Measurements from ENCODE around the gene RASSF10. TPM values are rescaled to one million over a fixed set of nuclear protein-coding genes. Genes with fewer than 3 reads are reported as not detected.

The RASSF10 gene
- total RNA-seq, 2 donors from 2014 or later, result not detected

DNA sequence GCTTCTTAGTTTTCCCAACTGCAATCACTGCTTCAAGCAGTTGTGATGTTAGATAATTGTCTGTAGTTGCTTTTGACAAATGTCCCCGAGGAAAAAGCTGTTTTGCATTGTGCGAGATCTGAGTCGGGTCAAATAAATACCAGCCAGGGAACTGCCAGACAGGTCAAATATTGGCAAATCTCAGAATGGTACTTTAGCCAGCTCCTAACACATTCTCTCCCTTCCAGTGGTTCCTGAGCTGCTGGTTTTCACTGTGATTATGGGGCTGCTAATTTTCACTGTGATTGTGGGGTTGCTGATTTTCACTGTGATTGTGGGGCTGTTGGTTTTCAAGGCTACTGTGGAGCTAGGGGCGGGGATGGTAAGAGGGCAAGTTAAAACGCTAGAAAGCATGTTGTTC, 14.3 kb downstream of the RASSF10 start:
- Histone ChIP-seq H3K36me3 (no peaks in the 10 kb centered on the region), H3K4me3 (no peak overlapping the region), H3K9me3 (no peaks in the 10 kb centered on the region), H3K4me1 (ENCODE audit: control insufficient read depth in 1 of 2, low read depth in 2 of 2) (no peaks in the 10 kb centered on the region), H3K27ac (no peak overlapping the region), H3K27me3 (replicated peaks; ENCODE audit: insufficient read depth) (no peaks in the 10 kb centered on the region)
- TF ChIP-seq CTCF (IDR thresholded peaks at IDR 0.05), result no peak
- ATAC-seq (ENCODE audit: insufficient number of reproducible peaks, low FRiP score, low read depth) (no peak), DNase-seq (ENCODE audit: low spot score) (no peak)

DNA sequence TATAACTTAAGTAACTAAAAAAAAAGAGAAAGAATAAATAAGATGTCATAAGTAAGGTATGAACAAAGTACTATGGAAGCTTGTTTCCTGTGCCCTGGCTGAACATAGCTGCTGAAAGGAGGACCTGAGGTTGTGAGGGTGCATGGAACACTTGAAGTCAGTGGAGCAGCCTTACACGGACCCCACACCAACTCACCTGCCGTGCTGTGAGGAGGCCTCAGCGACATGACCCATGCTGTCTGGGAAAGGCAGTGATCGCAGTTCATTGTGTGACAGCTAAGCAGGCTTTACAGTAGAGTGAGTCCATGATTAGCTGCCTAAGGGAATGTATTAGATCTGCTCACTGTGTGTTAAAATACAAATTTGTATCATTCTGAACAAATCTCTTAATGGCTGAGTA, 17.6 kb downstream of the RASSF10 start:
- no peaks in the 10 kb centered on the region for H3K4me1 ChIP-seq (ENCODE audit: control insufficient read depth in 1 of 2, low read depth in 2 of 2)
- no peaks in the 10 kb centered on the region for H3K27me3 ChIP-seq (replicated peaks; ENCODE audit: insufficient read depth)
- H3K36me3 ChIP-seq, result no peaks in the 10 kb centered on the region
- DNase-seq (ENCODE audit: low spot score), result no peak
- no peak overlapping the region for H3K27ac ChIP-seq
- no peaks in the 10 kb centered on the region for H3K9me3 ChIP-seq
- TF ChIP-seq CTCF (IDR thresholded peaks at IDR 0.05), result no peak
- H3K4me3 ChIP-seq, result no peak overlapping the region
- no peak for ATAC-seq (ENCODE audit: insufficient number of reproducible peaks, low FRiP score, low read depth)

DNA sequence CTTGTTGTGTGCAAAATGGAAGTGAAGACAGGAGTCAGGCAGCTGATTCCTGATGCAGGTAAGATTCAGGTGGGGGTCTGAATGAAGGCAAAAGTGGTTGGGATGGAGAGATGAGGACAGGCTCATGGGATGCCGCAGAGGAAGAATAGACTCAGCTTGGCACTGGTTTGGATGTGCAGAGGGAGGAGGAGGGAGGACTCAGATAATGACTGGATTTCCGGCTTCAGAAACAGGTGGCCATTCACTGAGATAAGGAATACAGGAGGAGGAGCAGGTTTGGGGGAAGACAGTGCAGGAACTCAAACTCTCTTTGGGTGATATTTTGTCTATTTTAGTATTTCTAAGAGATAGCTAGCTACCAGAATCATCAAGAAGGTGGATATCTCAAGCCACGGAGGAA, 19.2 kb downstream of the RASSF10 start:
- ATAC-seq (ENCODE audit: insufficient number of reproducible peaks, low FRiP score, low read depth) (no peak), DNase-seq (ENCODE audit: low spot score) (no peak)
- Histone ChIP-seq H3K4me3 (no peak overlapping the region), H3K27me3 (replicated peaks; ENCODE audit: insufficient read depth) (no peaks in the 10 kb centered on the region), H3K4me1 (ENCODE audit: control insufficient read depth in 1 of 2, low read depth in 2 of 2) (no peaks in the 10 kb centered on the region), H3K27ac (no peak overlapping the region), H3K9me3 (no peaks in the 10 kb centered on the region), H3K36me3 (no peaks in the 10 kb centered on the region)
- no peak for TF ChIP-seq CTCF (IDR thresholded peaks at IDR 0.05)

GRCh38 chr11:13029872-13030271, 20.8 kb downstream of the RASSF10 start:
- no peak overlapping the region for H3K27ac ChIP-seq
- H3K4me1 ChIP-seq (ENCODE audit: control insufficient read depth in 1 of 2, low read depth in 2 of 2), result no peaks in the 10 kb centered on the region
- TF ChIP-seq CTCF (IDR thresholded peaks at IDR 0.05), result no peak
- ATAC-seq (ENCODE audit: insufficient number of reproducible peaks, low FRiP score, low read depth) (no peak), DNase-seq (ENCODE audit: low spot score) (no peak)
- no peaks in the 10 kb centered on the region for H3K9me3 ChIP-seq
- no peaks in the 10 kb centered on the region for H3K27me3 ChIP-seq (replicated peaks; ENCODE audit: insufficient read depth)
- H3K36me3 ChIP-seq, result no peaks in the 10 kb centered on the region
- H3K4me3 ChIP-seq, result no peak overlapping the region

GRCh38 chr11:13030857-13031256, 21.7 kb downstream of the RASSF10 start:
- H3K27ac ChIP-seq, result no peak overlapping the region
- no peaks in the 10 kb centered on the region for H3K27me3 ChIP-seq (replicated peaks; ENCODE audit: insufficient read depth)
- no peaks in the 10 kb centered on the region for H3K36me3 ChIP-seq
- ATAC-seq (ENCODE audit: insufficient number of reproducible peaks, low FRiP score, low read depth) (no peak), DNase-seq (ENCODE audit: low spot score) (no peak)
- no peaks in the 10 kb centered on the region for H3K9me3 ChIP-seq
- no peak for TF ChIP-seq CTCF (IDR thresholded peaks at IDR 0.05)
- H3K4me3 ChIP-seq, result no peak overlapping the region
- no peaks in the 10 kb centered on the region for H3K4me1 ChIP-seq (ENCODE audit: control insufficient read depth in 1 of 2, low read depth in 2 of 2)

Measured in thoracic aorta (tissue), 2 donors.